ENCODE data around the gene CIRBP.
A peak's percentile ranks its signal among the peaks of the same experiment; 100 is the strongest.
"Not testable (repeated sequence)": the region's sequence is repeated elsewhere in the genome, so short reads cannot be mapped to it uniquely, and the experiment has no call there.

CIRBP gene

DNA sequence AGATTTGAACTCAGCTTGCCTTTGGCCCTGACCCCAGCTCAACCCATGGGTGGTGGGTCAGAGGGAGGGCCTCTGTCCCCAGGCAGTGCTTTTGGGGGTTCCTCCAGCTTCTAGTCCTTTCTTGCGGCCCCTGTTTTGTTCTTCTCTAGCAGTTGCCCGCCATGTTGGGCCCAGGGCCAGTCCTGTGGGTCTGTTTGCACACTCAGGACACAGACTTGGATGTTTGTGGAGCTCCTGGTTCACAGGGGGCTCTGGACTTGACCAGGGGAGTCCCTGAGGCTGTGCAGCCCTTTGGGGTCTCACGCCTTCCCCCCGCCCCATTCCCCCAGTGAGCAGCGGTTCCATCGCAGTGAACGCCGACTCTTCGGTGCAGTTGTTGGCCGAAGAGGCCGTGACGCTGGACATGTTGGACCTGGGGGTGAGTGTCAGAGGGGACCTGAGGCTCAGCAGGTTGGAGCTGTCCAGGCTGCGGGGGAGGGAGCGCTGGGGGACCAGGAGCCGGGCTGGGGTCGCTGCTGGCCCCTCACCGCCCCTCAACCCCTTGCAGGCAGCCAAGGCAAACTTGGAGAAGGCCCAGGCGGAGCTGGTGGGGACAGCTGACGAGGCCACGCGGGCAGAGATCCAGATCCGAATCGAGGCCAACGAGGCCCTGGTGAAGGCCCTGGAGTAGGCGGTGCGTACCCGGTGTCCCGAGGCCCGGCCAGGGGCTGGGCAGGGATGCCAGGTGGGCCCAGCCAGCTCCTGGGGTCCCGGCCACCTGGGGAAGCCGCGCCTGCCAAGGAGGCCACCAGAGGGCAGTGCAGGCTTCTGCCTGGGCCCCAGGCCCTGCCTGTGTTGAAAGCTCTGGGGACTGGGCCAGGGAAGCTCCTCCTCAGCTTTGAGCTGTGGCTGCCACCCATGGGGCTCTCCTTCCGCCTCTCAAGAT is 25.1 kb upstream of the CIRBP start:
- DNase-seq (ENCODE audit: low read depth in 3 of 3), result peak; percentile 68 to 81 (median 73)

GRCh38 chr19:1244693-1245451 is 24.3 kb upstream of the CIRBP start:
- DNase-seq (ENCODE audit: low read depth in 3 of 3), result no peak

DNA sequence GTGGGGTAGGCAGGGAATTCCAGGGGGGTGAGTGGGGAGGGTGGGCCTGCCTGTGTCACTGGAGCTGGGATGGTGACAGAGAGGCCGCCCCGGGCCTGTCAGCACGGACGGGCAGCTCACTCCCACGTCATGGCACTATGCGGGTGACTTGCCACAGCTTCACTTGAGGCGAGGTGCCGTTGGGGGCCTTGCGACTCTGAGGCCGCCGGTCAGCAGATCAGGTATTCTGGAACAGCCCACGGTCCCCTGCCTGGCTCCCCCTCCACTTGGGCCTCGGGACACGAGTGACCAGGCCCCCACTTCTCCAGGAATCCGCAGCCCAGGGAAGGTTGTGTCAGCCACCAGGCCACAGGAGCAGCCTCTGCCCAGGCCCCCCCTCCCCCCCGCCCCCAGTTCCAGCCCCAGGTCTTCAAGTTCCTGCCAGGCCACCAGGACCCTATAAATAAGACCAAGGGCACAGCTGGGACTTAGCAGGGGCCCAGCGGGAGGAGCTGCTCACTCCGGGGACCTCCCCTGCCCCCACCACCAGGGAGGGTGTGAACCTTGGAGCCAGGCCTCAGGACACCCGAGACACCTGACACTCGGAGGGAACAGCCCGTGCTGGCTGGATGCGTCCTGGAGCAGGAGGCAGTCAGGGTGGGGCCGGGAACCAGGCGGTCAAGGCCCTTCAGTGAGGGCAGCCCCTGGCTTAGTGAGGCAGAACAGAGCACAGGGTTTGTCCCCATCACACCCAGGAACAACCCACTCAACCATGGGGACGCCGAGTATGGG is 23.5 kb upstream of the CIRBP start:
- no peak for DNase-seq (ENCODE audit: low read depth in 3 of 3)

DNA sequence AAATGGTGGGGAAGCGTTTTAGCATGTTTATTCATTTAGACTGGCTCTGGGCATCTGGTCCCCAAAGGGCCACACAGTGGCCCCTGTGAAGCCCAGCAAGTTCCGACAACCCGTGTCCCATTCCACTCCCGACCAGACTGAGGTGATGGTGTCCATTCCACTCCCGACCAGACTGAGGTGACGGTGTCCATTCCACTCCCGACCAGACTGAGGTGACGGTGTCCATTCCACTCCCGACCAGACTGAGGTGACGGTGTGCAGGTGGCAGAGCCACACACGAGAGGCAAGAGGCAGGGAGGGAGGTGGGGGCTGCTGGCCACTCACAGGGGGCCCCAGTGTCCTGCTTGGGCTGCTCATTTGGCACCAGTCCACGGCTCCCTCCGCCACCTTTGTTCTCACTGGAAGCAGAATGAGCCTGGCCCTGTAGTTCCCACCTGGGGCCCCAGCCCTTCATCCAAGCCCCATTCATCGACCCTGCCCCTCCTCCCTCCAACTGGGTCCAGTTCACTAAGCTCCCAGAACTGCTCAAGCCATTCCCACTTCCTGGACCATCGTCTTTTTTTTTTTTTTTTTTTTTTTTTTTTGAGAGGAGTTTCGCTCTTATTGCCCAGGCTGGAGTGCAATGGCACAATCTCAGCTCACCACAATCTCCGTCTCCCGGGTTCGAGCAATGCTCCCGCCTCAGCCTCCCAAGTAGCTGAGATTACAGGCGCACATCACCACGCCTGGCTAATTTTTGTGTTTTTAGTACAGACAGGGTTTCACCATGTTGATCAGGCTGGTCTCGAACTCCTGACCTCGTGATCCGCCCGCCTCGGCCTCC is 22.7 kb upstream of the CIRBP start:
- DNase-seq (ENCODE audit: low read depth in 3 of 3), result not testable (repeated sequence)

DNA sequence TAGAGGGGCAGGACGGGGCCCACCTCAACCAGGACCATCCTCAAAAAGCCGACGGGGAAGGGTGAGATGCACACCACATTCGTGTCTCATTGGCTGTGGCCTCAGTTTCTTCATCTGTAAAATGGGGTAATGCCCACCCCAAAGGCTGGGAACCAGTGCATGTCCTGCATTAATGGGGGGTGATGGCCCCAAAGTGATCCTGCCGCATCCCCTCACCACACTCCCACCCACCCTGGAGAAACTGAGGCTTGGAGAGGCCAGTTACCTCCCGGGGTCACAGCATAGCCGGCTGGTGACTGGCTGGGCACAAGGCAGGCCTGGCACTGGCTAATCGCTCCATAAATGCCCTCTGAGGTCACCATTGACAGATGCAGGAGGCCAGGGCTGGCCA is 21.4 kb upstream of the CIRBP start:
- DNase-seq (ENCODE audit: low read depth in 3 of 3), result no peak

- DNase-seq (ENCODE audit: low read depth in 3 of 3), result peak in 1 of 3 experiments; percentile 71
Measured at GRCh38 chr19:1248139-1248785, 20.9 kb upstream of the CIRBP start, which contains the start of gene MIDN. Gene MIDN (plus strand): TSS chr19:1248583. CDS start chr19:1250297, 1,714 bp downstream.

GRCh38 chr19:1248786-1249297 is 20.3 kb upstream of the CIRBP start:
- DNase-seq (ENCODE audit: low read depth in 3 of 3), result peak; percentile 64 to 78 (median 65)

- peak; percentile 89 to 94 (median 89) for DNase-seq (ENCODE audit: low read depth in 3 of 3)
Measured at GRCh38 chr19:1249298-1249989, 19.7 kb upstream of the CIRBP start.

DNA sequence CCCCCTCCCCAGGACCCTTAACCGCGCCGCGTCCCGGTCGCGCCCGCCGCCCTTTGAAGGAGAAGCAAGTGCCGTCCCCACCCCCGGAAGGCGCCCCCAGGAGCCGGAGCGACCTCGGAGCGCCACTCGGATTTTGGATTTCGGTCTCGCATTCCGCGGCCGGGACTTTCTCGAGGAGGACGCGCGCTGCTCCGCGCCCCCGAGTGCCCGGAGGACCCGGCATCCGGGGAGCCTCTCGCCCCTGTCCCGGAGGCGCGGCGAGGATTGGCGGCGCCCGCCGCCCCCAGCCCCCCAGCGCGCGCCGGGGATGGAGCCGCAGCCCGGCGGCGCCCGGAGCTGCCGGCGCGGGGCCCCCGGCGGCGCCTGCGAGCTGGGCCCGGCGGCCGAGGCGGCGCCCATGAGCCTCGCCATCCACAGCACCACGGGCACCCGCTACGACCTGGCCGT is 19.1 kb upstream of the CIRBP start:
- no peak for DNase-seq (ENCODE audit: low read depth in 3 of 3)

DNA sequence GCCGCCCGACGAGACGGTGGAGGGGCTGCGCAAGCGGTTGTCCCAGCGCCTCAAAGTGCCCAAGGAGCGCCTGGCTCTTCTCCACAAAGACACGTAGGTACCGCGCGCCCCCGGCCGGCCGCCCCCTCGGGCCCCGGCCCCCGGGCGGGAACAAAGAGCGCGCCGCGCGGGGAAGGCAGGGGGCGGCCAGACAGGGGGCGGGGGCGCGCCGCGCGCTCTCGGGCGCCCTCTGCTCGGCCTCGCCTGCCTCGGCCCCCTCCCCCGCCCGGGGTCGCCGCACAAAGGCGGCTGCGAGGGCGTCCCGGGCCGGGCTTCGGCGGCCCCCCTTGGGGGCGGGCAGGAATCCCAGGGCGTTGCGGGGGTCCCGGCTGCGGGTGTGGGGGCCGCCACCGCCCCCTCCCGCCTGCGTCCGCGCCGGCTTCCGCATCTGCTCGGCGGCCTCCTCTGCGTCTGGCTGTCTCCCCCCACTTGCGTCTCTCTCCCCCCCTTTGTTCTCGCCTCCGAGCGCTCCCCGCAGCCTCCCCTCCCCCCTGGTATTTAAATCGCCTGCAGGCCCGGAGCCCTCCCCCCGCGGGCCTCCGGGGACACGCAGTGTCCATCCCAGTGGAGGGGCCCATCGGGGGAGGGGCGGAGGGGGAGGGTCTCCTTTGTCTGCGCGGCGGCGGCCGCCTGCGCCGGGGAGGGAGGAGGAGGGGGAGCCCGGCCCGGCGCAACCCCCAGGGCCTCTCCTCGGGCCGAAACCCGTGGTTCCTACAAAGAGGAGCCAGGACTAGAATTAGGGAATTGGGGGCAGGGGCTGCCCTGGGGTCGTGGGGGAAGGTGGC is 18.5 kb upstream of the CIRBP start:
- DNase-seq (ENCODE audit: low read depth in 3 of 3), result no peak

- peak in 1 of 3 experiments; percentile 65 for DNase-seq (ENCODE audit: low read depth in 3 of 3)
Measured at GRCh38 chr19:1251330-1252220, 17.6 kb upstream of the CIRBP start.

- peak in 1 of 3 experiments; percentile 68 for DNase-seq (ENCODE audit: low read depth in 3 of 3)
Measured at GRCh38 chr19:1252221-1252820, 16.8 kb upstream of the CIRBP start.

DNA sequence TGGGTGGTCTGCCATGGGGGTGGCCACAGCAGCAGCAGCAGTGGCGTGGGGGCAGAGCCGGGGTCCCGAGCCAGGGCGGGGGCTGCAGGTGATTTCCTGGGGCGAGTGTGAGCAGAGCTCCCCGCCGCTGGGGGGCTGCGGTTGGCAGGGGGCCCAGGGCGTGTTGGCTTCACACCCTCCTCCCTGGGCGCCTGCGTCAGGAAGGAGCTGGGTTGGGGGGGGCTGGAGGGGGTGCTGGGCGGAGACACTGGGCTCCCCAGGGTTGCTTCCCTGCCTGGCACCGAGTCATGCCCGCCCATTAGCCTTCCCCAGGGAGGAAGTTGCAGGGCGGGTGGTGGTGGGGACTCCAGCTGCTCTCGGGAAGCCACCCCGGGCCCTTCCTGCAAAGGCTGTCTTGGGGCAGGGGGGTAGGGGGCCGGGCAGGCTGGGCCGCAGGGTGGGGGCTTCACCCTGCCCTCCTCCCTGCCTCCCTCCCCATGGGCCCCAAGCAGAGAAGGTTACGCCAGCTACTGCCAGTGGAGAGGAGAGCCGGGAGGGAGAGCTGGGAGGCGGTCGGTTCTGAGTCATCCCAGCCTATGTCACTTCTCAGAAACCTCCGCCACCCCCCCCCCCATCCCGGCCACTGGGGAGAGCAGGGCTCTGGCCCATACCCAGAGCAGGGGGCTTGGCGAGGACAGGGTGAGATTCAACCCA is 16.2 kb upstream of the CIRBP start:
- DNase-seq (ENCODE audit: low read depth in 3 of 3), result peak in 2 of 3 experiments; percentile 62 to 81

DNA sequence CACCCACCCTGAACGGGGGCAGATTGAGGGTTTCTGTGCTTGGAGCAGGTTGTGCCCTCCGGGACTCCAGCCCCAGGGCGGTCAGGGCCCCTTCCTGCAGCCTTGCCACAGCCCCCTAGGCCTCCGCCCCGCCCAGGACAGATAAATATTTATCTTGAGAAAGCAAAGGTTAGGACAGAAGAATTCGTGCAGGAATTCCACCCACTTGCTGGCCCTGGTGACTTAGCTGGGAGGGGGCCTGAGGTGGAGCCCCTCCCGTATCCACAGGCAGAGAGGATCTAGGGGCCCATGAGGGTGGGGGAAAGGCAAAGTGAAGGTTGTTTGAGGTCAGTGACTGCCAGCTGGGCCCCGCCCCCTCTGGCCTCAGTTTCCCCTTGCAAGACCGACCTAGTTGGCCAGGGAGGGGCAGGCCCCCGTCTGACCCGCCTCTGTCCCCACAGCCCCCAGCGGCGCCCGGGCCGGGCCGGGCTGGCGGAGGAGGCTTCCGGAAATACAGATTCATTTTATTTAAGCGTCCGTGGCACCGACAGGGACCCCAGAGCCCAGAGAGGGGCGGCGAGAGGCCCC is 15.5 kb upstream of the CIRBP start:
- DNase-seq (ENCODE audit: low read depth in 3 of 3), result no peak

- no peak for DNase-seq (ENCODE audit: low read depth in 3 of 3)
Measured at GRCh38 chr19:1254081-1254527, 15.0 kb upstream of the CIRBP start.

- no peak for DNase-seq (ENCODE audit: low read depth in 3 of 3)
Measured at GRCh38 chr19:1254530-1255185, 14.5 kb upstream of the CIRBP start.

Measured in stimulated activated CD4-positive, alpha-beta T cell treated with anti-CD3 and anti-CD28 coated beads, TNF-alpha, amount 100 ng/mL, for 24 hours (primary cell).